ENCODE measurements around the gene AGTRAP.

- TF ChIP-seq CTCF (IDR thresholded peaks at IDR 0.05) (no peak), POLR2A (IDR thresholded peaks at IDR 0.05) (no peak)
Observed at GRCh38 chr1:11731691-11732283, 4.1 kb upstream of the AGTRAP start.

Measured in adrenal gland (tissue), 5 donors.